HG03457 (cell line): Measurements from ENCODE around the gene OR2V2.
A peak's percentile ranks its signal among the peaks of the same experiment; 100 is the strongest.

Experiments
- ATAC-seq: cut with Tn5 transposase; IDR thresholded peaks from one replicate; pipeline ENCODE4 v1.9.1; 2021; ENCODE audit warnings: moderate number of reproducible peaks; ENCODE audit not compliant: unreplicated experiment

Gene OR2V2

GRCh38 chr5:181189962-181190710 is 42.8 kb downstream of the OR2V2 start:
- ATAC-seq, result no peak

GRCh38 chr5:181190711-181191525 is 43.5 kb downstream of the OR2V2 start:
- peak; percentile 1 for ATAC-seq

GRCh38 chr5:181191526-181192336 is 44.3 kb downstream of the OR2V2 start:
- ATAC-seq, result peak; percentile 49

- ATAC-seq, result no peak
Observed at GRCh38 chr5:181192337-181193046, 45.1 kb downstream of the OR2V2 start.

GRCh38 chr5:181193656-181194055 is 46.3 kb downstream of the OR2V2 start:
- ATAC-seq, result no peak

GRCh38 chr5:181194489-181195248 is 47.3 kb downstream of the OR2V2 start:
- ATAC-seq, result no peak

GRCh38 chr5:181195249-181195761 is 47.9 kb downstream of the OR2V2 start:
- ATAC-seq, result no peak

- ATAC-seq, result no peak
Observed at GRCh38 chr5:181197326-181197951, 50.1 kb downstream of the OR2V2 start.

- ATAC-seq, result no peak
Observed at GRCh38 chr5:181198106-181198685, 50.8 kb downstream of the OR2V2 start.

GRCh38 chr5:181198905-181199519 is 51.6 kb downstream of the OR2V2 start:
- peak; percentile 52 for ATAC-seq

- ATAC-seq, result no peak
Observed at GRCh38 chr5:181199881-181200638, 52.7 kb downstream of the OR2V2 start.

- ATAC-seq, result no peak
Observed at GRCh38 chr5:181200816-181201215, 53.4 kb downstream of the OR2V2 start.

GRCh38 chr5:181203093-181203711 is 55.8 kb downstream of the OR2V2 start:
- no peak for ATAC-seq

- no peak for ATAC-seq
Observed at GRCh38 chr5:181203777-181204112, 56.4 kb downstream of the OR2V2 start.

- no peak for ATAC-seq
Observed at GRCh38 chr5:181204113-181204825, 56.9 kb downstream of the OR2V2 start.

GRCh38 chr5:181204826-181205760 is 57.7 kb downstream of the OR2V2 start, which contains the start of gene TRIM7:
Gene TRIM7 (minus strand): TSS chr5:181205196. CDS start chr5:181205110, 86 bp downstream.
- ATAC-seq, result no peak
